HG03064 (cell line): Measurements from ENCODE around the gene HOXD12.

Source experiments
- ATAC-seq: cut with Tn5 transposase; IDR thresholded peaks from one replicate; pipeline ENCODE4 v1.9.1; 2021; ENCODE audit warnings: low read depth; ENCODE audit not compliant: unreplicated experiment

Gene HOXD12

DNA sequence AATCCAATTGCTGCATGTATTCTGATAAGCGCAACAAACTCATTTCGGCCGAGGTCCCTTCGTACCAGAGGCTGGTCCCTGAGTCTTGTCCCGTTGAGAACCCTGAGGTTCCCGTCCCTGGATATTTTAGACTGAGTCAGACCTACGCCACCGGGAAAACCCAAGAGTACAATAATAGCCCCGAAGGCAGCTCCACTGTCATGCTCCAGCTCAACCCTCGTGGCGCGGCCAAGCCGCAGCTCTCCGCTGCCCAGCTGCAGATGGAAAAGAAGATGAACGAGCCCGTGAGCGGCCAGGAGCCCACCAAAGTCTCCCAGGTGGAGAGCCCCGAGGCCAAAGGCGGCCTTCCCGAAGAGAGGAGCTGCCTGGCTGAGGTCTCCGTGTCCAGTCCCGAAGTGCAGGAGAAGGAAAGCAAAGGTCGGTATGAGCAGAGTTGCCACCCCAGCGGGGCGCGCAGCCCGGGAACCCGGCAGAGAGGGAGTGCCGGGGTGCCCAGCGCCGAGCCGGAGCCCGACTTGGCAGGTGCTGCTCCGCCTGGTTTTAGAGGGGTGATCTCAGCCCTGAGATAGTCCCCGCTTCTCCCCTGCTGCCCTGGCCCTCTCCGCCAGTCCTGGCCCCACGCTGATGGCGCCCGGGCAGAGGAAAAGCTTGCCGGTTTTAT is 17.7 kb downstream of the HOXD12 start:
- no peak for ATAC-seq

DNA sequence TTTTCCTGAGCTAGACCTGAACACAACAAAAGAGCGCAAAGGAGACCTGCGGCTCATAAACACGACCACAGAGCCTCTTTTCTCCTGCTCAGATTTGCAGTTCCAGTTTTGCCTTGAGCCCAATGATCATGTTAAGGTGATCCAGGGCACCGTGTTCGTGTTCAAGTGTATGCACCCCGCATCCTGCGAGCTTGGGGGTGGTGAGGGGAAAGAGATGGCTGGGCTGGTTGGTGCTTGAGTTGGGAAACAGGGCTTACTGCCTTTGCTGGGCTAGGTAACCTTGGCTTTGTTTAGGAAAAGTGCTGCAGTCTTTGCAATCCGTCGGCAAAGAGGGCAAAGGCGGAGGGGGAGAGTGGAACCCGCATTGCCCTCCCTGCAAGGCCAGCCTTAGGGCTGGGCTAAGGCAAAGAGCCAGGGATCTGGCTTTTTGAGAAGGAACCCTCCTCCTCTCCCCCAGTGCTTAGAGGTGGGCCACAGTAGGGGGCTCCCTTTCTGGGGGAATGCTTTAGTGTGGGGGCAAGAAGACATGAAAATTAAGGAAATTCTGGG is 18.3 kb downstream of the HOXD12 start:
- no peak for ATAC-seq

DNA sequence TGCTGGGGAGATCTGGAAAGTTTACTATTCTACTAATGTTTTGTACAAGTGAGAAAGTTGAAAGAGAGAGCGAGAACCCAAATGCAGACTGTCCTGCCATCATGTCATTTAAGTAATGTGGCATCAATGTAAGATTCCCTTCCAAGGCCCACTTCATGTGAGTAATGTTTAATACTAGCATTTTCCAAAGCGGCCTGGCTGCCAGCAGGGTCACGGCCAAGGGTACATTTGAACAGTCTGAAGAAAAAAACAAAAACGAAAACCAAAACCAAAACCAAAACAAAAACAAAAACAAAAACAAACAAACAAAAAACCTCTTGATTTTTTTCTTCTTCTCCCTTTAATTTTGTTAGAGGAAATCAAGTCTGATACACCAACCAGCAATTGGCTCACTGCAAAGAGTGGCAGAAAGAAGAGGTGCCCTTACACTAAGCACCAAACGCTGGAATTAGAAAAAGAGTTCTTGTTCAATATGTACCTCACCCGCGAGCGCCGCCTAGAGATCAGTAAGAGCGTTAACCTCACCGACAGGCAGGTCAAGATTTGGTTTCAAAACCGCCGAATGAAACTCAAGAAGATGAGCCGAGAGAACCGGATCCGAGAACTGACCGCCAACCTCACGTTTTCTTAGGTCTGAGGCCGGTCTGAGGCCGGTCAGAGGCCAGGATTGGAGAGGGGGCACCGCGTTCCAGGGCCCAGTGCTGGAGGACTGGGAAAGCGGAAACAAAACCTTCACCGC is 19.2 kb downstream of the HOXD12 start:
- no peak for ATAC-seq

DNA sequence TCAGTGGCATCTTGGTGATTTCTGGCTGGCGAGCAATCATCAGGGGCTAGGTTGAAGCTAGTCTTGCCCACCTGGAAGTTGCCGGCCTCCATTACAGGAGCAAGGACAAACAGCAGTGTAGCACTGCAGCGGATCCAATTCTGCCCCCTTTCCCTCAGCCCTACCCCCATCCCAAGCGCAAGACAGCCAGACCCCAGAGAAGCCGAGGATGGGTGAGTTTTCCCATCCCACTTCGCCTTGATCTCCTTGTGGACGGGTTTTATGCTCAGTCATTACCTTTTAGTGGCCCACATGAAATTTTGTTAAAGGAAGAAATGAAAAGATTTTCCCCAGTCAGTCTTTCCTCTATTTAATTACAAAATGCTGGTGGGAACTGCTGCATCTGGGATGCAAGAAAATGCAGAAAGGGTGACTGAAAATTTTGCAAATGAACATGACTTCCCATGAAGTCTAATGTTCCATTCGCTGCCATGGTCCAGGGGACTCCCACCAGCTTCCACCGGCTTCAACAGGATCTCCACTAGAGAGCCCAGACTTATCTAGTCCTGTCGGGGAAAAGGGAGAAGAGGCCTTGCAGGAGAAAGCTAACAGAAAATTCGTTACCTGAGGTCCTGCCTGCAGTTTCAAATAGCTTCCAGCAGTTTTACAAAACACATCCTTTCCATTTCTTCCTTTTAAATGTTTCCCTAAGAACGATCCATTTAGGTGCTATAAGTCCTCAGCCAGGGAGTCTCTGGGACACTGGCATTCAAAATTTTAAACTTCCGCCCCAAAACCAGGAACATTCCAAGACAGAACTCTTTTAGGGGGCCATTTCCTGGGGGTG is 21.0 kb downstream of the HOXD12 start:
- ATAC-seq: no peak

DNA sequence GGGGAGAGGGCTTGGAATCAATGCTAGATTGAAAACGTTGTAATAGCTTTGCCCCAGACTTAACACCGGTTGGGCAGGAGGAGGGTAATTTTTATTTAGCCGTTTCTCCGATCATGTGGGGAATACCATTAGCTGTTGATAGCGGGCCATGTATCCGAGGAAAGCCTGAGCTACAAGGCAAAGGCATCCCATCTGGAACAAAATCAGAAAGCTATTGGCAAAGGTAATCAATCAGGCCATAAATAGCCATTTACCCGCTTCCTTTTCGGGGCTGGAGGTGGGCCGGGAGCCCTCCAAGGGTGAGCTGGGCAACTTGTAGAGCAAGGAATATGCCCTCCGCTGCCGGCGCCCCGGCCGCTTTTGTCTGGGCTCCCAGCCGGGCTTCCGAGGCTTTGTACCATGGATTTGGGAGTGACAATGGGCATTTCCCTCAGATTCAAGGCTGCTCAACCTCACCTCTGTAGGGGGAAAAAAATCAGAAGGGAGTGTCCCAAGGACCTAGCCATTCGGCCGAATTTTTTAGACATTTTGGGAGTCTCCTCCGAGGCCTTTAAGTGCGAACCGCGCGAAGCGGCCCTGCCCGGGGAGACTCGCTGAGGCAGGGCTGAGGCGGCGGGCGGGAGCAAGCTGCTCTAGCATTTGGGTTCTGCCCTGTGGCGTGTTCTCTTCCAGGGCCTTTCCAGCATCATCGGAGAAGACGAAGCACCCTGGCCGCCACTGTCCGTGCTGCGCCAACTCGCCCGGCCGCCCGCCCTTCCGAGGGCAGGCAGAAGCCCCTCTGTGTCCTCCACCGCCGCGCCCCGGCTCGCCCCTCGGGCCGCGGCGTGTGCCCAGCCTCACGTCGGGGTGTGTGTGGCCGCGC is 21.8 kb downstream of the HOXD12 start:
- no peak for ATAC-seq

DNA sequence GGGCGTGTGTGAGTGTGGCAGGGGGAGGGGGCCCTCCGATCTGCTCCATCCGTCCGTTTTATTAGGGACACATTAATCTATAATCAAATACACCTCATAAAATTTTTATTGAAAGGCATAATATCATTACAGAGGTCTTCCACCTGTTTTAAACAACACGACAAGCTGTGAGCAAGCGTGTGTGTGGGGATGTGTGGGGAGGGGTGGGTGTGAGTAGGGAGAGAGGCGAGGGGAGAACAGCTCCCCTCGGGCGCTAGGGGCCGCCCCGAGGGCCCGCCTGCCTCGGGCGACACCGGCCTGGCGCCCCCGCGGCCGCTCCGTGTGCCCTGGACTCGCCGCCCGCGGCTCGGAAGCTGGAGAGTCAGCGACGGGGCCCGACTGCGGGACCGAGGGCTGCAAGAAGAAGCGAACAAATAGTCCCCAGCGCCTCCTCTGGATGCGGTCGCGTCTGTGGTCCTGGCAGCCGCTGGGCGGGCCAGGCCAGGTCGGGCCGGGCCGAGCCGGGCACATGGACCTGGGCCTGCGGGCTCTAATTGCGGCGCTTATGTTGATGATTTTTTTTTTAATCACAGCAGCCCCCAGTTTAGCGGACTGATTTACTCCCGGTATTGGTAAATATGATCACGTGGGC is 22.6 kb downstream of the HOXD12 start:
- ATAC-seq: no peak

DNA sequence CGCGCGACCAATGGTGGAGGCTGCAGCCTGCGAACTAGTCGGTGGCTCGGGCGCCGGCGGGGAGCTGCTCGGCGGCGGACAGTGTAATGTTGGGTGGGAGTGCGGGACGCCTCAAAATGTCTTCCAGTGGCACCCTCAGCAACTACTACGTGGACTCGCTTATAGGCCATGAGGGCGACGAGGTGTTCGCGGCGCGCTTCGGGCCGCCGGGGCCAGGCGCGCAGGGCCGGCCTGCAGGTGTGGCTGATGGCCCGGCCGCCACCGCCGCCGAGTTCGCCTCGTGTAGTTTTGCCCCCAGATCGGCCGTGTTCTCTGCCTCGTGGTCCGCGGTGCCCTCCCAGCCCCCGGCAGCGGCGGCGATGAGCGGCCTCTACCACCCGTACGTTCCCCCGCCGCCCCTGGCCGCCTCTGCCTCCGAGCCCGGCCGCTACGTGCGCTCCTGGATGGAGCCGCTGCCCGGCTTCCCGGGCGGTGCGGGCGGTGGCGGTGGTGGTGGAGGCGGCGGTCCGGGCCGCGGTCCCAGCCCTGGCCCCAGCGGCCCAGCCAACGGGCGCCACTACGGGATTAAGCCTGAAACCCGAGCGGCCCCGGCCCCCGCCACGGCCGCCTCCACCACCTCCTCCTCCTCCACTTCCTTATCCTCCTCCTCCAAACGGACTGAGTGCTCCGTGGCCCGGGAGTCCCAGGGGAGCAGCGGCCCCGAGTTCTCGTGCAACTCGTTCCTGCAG is 23.3 kb downstream of the HOXD12 start, which contains the start of gene HOXD9:
Gene HOXD9 (plus strand): TSS at position 37 of the 728 bp plus-strand sequence. CDS start 50 bp downstream, at position 87.
- ATAC-seq: no peak

DNA sequence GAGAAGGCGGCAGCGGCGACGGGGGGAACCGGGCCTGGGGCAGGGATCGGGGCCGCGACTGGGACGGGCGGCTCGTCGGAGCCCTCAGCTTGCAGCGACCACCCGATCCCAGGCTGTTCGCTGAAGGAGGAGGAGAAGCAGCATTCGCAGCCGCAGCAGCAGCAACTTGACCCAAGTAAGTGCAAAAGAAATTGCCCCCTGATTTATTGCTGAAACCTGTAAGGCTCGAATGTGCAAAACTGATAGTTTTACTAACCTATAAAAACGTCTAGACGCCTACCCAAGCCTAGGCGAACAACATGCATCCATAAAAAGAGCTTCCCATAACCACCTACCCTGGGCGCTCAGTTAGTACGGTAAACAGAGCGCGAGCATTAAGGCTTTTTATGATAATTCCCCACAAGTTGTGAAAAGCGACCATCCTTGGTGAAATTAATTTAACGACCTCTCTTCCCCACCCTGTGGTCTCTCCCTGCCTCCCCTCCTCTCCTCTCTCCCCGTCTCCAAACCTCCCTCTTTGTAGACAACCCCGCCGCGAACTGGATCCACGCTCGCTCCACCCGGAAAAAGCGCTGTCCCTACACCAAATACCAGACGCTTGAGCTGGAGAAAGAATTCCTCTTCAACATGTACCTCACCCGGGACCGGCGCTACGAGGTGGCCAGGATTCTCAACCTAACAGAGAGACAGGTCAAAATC is 24.0 kb downstream of the HOXD12 start:
- no peak for ATAC-seq

DNA sequence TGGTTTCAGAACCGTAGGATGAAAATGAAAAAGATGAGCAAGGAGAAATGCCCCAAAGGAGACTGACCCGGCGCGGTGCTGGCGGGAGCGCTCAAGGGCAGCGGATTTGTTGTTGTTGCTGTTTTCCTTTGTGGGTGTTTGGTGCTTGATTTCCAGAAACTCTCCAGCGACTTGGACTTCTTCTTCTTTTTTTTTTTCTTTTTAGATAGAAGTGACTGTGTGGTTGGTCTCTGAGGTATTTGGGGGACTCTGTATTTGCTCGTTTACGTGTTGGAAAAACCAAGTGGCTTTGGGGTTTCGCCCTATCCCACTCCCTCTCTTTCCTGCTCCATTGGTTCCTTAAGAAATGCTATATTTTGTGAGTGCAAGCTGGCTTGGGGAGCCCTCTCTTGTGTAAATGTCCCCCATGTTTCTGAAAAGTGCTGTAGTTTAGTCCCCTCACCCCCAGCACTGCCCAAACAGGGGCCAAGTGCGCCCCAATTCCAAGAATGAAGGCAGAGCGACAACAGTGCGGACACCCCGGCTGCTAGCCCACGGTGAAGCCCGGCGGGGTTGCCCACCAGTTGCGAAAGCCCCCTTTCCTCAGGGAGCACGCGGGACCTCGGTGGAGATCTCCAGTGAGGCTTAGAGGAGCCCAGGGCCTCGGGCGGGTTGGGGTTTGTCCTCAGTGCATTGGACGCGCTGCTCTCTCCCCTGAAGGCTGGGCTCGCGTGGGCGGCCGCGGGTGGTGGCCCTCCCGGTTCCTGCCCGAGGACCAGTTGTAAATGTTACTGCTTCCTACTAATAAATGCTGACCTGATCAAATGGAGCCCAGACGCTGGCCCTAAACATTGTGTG is 24.7 kb downstream of the HOXD12 start:
- ATAC-seq: no peak

DNA sequence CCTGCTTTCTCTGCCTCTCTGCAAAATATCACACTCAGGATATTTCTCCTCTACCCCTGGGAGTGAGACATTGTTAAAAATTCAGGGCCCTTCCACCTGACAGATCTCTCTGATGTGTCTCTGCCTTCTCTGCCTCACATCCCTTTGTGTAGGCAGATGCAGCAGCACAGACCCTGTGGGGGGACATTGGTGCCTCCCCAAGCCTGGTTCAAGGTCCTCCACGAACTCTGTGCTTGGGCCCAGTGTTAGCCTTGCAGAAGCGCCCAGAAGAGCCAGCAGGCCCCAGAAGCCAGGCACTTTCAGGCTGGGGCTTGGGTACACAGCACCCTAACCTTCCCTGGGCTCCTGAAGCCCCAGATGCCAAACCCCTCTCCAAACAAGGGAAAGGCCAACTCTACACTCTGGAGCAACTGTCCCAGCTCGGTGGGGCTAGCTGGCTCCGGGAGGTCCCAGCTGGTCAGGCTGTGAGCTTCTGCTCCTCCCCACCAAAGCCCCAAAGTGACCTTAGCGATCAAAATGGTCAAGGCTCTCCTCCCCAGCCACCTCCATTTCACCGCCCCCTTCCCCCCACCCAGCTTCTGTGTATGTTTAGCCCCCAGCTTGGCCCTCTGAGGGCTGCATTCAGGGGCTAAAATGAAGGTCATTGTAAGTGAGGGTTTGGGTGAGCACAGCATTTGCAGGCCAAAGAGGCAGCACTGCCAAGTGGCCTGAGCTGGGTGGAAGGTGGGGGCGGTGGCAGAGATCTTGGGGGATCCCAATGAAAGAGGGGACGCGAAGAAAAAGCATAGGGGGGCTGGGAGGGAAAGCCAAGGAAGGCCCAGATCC is 25.6 kb downstream of the HOXD12 start:
- no peak for ATAC-seq

DNA sequence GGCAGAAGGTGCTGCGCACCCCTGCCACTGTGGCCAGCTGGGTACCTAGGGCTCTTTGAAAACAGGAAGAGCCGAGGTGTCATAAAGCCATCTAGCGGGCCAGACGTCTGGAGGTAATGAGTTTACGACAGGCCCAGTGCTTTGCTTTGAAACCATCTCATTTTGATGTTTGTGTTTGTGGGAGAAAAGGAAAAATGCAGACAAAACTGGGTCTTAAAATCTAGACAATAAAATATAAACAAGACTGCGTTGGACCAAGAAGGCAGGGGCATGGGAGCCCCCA is 26.1 kb downstream of the HOXD12 start:
- no peak for ATAC-seq

DNA sequence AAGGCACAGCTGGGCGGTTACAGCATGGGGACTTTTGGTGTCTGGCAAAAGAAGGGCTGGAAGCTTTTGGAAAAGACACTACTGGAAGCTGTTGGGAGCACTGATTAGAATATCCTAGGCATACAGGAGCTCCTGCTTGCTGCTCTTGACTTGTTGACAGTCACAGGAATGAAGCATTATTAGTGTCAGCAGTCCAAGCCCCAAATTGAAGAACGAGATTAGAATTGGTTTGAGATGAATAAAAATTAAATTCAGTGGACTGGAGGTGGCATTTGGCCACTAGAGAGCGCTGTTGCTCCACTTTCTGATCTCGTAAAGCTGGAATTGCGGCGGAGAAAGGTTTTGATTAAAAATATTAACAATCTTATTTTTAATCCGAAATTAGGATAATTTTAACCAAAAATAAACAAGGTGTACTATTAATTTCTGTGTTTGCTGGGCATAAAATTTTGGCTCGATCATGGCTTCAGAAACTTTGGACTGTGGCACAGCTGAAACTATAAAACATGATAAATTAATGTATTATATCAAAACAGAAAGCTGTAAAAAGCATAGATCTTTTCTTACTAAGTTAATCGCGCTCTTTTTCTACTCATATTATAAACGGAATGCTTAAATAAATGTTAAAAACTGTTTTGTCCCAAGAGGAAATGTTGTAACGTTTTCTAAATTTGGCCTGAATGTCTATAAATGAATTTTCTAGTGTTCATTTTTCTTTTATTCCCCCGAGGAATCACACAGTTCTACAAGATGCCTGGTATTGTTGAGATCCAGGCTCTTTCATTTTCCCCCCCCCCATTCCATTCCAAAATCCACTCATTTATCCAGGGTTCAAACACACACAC is 27.6 kb downstream of the HOXD12 start:
- no peak for ATAC-seq

DNA sequence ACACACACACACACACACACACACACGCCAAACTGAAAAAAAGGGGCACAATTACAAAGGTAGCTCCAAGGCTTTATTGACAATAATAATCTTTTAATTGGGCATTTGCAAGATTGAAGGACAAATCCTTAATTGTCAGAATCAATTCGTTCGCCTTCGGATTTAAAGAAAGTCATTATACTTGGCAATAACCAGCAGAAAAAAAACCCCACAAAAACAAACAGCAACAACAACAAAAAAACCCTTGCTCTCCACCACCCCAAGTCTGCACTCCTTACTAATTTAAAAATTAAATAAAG is 28.1 kb downstream of the HOXD12 start:
- no peak for ATAC-seq

DNA sequence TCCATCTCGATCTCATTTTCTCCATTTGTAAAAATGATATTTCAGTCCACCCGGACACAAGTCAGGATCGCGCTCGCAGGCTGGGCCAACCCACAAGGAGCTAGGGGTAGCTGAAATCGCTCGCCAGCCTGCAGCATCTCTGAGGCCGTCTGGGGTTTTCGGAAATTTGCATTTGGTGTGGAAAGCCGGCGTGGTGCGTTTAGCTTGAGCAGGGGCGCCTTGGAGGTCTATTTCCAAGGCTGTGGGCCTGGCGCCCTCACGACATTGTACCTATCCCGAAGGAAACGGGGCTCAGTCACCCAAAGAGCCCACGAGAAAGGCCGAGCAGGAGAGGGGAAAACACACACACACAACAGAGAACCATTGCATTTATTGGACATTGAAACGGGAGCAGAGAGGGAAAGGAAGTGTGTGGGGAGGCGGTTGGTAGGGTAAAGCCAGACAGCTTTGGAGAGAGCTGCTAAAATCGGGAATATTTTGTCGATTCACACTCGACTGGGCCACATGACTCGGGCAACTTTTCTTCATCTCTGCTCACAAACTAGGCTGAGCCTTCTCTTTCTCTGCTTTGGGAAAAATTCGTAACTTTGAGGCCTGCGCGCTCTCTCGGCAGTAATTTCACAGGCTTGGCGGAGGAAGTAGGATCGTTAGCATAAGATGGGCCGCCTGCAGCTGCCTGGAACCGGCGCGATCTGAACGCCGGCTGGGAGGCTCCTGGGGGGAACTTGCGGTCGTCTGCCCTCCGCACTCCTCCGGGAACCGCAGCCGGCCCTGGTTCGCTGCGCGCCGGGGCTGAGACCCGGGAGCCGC is 28.8 kb downstream of the HOXD12 start:
- ATAC-seq: no peak

DNA sequence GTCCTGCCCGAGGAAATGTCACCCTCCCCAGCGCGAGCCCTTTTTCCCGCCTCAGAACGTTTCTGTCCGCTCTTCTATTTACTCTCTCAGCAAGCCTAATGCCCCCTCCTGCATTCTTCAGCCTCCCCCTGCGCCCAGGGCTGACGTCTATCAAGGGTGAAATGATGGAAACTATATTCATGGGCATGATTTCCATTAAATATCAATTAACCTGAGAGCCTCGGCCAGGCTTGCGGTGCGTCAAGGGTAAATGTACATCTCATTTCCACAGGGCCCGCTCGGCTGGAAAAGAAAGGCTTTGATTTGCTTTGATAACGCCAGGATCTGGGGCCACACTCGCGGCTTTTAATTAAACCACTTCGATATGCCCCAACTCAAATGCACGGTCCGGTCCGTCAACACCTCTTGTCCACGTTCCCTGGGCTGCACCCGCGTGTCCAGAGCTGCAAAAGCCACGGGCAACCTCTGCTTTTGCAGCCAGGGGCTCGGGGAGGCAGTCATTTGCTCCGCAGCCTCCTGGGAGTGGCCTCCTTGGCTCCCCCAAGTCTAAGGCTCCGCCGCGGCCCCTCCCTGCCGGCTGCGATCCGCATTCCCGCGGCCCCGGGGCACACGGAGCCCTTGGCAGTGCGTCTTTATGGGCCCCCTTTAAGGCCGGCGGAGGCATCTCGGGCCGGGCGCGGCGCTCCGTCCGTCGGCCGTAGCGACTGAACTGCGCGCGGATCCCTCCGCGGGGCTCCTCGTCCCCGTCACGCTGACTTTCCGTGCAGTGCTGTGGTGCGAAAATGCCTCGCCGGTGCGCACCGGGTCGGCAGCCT is 29.6 kb downstream of the HOXD12 start, which contains the start of gene HOXD8:
Gene HOXD8 (plus strand): TSS at position 724 of the 815 bp plus-strand sequence. CDS start 662 bp downstream, outside the sequence.
- no peak for ATAC-seq
